HG03064 (cell line): ENCODE measurements around the gene INVS.
"Not testable (repeated sequence)": the region's sequence is repeated elsewhere in the genome, so short reads cannot be mapped to it uniquely, and the experiment has no call there.

Experiments used
- ATAC-seq: cut with Tn5 transposase; IDR thresholded peaks from one replicate; pipeline ENCODE4 v1.9.1; 2021; ENCODE audit warnings: low read depth; ENCODE audit not compliant: unreplicated experiment

Gene INVS

DNA sequence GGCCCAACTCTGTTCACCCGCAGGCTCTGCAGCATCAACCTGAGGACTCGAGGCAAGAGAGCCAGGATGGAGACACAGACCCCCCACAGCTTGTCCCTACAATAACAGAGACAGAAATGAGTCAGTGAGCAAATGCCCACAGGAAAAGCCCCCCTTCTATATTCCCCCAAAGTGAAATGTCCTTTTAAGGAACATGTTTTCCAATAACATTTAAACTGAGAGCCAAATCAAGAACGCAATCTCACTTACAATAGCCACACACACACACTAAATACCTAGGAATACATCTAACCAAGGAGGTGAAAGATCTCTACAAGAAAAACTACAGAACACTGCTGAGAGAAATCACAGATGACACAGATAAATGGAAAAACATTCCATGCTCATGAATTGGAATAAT lies 204.7 kb downstream of the INVS start:
- no peak for ATAC-seq

- ATAC-seq, result no peak
Observed at GRCh38 chr9:100306283-100306682, 207.2 kb downstream of the INVS start.

GRCh38 chr9:100307080-100307479 lies 208.0 kb downstream of the INVS start:
- no peak for ATAC-seq

DNA sequence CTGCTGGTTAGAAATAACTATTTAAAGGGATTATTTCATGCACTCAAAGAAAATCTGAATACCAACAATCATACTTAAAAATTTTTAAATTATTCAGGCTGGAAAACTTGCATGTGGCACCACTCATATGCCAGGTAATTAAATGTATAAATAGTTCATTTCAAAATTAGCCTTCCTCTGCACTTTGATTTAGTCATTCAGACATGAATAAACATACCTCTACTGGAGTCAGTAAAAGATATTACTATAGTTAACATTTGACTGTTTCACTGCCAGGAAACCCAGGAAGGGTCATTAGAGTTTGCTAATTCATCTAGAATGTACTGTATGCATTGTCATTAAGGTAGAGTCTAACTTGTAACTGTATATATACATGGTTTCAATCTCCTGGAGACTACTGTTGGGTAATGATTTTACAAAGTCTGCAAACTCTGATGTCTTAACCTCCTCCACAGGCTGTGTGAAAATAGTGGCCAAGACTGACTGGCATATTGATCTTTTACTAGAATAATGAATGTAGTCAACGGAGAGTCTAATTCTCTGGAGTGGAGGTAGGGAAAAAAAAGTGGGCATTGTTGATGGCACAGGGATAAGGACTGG lies 210.0 kb downstream of the INVS start:
- ATAC-seq, result no peak

DNA sequence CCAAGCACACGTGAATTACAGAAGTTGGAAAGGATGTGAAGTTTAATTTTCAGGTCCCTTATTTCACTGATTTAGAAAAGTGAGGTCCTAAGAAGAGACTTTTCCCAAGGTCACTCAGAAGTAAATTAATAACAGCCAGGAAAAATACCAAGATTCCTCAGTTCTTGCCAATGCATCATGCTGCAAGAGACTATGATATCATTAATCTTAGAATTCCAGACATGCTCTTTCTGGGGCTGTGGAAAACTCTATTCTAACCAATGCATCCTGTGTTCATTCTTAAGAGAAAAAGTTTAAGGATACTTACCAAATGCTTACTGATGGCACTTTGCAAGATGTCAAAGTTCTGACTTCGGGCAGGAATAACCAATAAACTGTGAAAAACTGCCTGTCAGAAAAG lies 210.9 kb downstream of the INVS start:
- no peak for ATAC-seq

- no peak for ATAC-seq
Observed at GRCh38 chr9:100315561-100315960, 216.5 kb downstream of the INVS start.

GRCh38 chr9:100317706-100318105 lies 218.7 kb downstream of the INVS start:
- no peak for ATAC-seq

DNA sequence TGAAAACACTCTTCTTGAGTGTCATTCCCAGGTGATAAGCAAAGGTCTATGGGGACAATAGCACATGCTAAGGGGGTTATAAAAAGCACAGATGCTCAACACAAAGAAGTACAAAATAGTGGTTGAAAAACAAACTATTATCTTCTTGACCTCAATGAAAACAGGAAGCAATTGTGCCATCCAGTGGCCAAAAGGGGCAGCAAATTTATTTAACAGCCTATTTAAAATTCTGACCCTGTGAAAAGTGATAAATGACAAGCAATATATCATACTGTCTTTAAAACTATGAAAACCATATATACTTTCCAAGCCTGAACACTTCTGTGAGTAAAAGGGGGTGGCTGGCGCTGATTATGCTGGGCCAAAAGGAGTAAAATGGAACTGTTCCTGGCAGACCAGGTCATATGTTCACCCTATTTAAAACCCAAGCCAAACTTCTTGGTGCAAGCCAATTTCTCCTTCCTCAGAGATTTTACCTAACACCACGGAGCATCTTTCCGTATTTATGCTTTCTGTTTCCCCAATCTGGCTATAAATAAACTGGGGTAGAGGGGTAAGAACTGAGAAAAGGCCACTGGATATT lies 224.0 kb downstream of the INVS start:
- ATAC-seq, result no peak

GRCh38 chr9:100324594-100325200 lies 225.7 kb downstream of the INVS start:
- ATAC-seq, result no peak

DNA sequence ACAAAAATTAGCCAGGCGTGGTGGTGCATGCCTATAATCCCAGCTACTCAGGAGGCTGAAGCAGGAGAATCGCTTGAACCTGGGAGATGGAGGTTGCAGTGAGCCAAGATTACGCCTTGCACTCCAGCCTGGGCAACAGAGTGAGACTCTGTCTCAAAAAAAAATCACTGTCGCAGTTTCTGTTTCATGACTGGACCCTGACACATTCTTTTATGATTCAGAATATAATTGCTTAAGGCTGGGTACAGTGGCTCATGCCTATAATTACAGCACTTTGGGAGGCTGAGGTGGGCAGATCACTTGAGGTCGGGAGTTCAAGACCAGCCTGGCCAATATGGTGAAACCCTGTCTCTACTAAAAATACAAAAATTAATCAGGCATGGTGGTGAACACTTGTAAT lies 239.7 kb downstream of the INVS start:
- not testable (repeated sequence) for ATAC-seq

- ATAC-seq, result no peak
Observed at GRCh38 chr9:100340224-100340623, 241.2 kb downstream of the INVS start.

- no peak for ATAC-seq
Observed at GRCh38 chr9:100341889-100342288, 242.8 kb downstream of the INVS start.

- no peak for ATAC-seq
Observed at GRCh38 chr9:100346836-100347235, 247.8 kb downstream of the INVS start.

GRCh38 chr9:100350188-100350587 lies 251.1 kb downstream of the INVS start:
- no peak for ATAC-seq
